ENCODE data around the gene DMRT3. TPM values are rescaled to one million over a fixed set of nuclear protein-coding genes. Genes with fewer than 3 reads are reported as not detected.

DMRT3 gene
- total and polyA plus RNA-seq, 2 donors (not counting 1 experiment from before 2014, with no cell fraction given): not detected

DNA sequence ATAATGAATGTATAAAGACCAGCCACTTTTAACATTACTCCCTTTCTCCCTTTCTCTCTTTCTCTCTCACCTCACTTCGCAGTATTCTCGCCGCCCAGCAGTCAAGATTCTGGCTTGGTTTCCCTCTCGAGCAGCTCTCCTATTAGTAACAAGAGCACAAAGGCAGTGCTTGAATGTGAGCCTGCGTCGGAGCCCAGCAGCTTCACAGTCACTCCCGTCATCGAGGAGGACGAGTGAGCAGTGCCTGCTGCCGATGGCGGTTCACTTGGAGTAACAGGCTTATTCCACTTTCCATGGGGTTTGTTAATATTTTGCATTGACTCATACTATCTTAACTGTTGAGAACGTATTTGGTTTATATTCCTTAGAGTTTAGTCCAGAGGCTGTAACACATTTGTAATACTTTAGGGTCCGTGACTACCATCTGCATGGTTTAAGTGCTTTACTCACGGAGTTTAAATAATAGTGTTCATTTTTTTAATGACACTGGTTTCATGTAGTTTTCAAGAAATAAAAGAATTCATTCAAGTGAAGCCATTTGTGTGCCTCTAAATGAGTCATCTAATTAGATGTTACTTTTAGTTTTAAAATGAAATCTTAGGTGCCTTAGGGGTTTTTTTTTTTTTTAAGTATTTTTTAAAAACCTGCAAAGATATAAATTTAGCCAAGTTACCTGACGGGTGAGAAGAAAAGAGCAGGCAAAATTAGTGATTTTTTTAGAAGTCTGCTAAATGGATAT lies 8.4 kb upstream of the DMRT3 start:
- no peak for DNase-seq
- Histone ChIP-seq H4K20me1 (ENCODE audit: control insufficient read depth, insufficient read depth, low read length, poor library complexity, severe bottlenecking) (no peaks in the 10 kb centered on the region), H3K27ac (ENCODE audit: low read length in 2 of 2) (no peak overlapping the region), H3K27me3 (replicated peaks in 1 of 4; ENCODE audit: control extremely low read depth in 1 of 4, control insufficient read depth in 3 of 4, insufficient read depth in 4 of 4, low read length in 3 of 4) (peaks cover 0 to 79% (median 68%) of the 10 kb centered on the region in 4 experiments), H3K9me3 (ENCODE audit: control extremely low read depth in 1 of 3, control insufficient read depth in 2 of 3, insufficient read depth in 1 of 3, low read length in 2 of 3) (peaks cover 0 to 45% (median 4%) of the 10 kb centered on the region in 3 donors), H3K4me3 (ENCODE audit: control extremely low read depth in 1 of 5, extremely low read depth in 1 of 5, insufficient read depth in 1 of 5, low read depth in 2 of 5, low read length in 4 of 5) (no peak overlapping the region), H3K4me2 (replicated peaks; ENCODE audit: low read depth, low read length, poor library complexity, severe bottlenecking) (no peak overlapping the region), H3K79me2 (ENCODE audit: control insufficient read depth, insufficient read depth, low read length) (no peaks in the 10 kb centered on the region), H2AFZ (ENCODE audit: insufficient read depth, low read depth, low read length, poor library complexity, severe bottlenecking) (no peak overlapping the region), H3K4me1 (ENCODE audit: control insufficient read depth in 2 of 2, insufficient read depth in 2 of 2, low read length in 2 of 2) (peaks cover 24 to 27% of the 10 kb centered on the region in 2 donors), H3K36me3 (replicated peaks in 1 of 2; ENCODE audit: control extremely low read depth in 1 of 2, control insufficient read depth in 1 of 2, extremely low read depth in 1 of 2, insufficient read depth in 2 of 2, low read length in 1 of 2) (no peaks in the 10 kb centered on the region), H3K9ac (ENCODE audit: low read length) (no peak overlapping the region)
- Mint-ChIP-seq H3K9me3 (ENCODE audit: insufficient read depth) (no peaks in the 10 kb centered on the region), H3K27ac (no peak overlapping the region), H3K4me1 (peaks cover 3% of the 10 kb centered on the region), H3K4me3 (no peak overlapping the region), H3K27me3 (peaks cover 58% of the 10 kb centered on the region)
- WGBS (ENCODE audit: insufficient coverage): 13% methylated on average over 3 of the region's 15 CpGs
- CTCF ChIA-PET: no interaction called here
- intact Hi-C loops (cut with micrococcal nuclease): loop anchor here (5.0 kb wide), 1 partner anchor 79 kb away; no protein-coding TSS in a partner anchor
- TF ChIP-seq EZH2 (IDR thresholded peaks at IDR 0.05; ENCODE audit: borderline replicate concordance, insufficient read depth, low read depth, low read length, poor library complexity, severe bottlenecking): no peak
- TF ChIP-seq CTCF (IDR thresholded peaks at IDR 0.05): no peak
- ATAC-seq (ENCODE audit: low read depth): no peak
- POLR2A ChIA-PET: no interaction called here

Measured in B cell (primary cell).